Loucy (cell line): Measurements from ENCODE around the gene HSD11B2.

Experiments used
- H2AFZ ChIP-seq: fragments of 200-600 bp; sonication (generic); 2 replicates; pipeline ENCODE4 v1.6.0; 2016; ENCODE audit warnings: antibody characterized with exemption, mild to moderate bottlenecking, low read length, moderate library complexity
- H3F3A ChIP-seq: fragments of 200-600 bp; 2 replicates; pipeline ENCODE4 v1.6.0; 2016; ENCODE audit warnings: antibody characterized with exemption, low read depth, mild to moderate bottlenecking
- H3K27me3 ChIP-seq: fragments of 200-600 bp; sonication (generic); 2 replicates; pipeline ENCODE4 v1.6.1; 2014; ENCODE audit warnings: low read length, mild to moderate bottlenecking; ENCODE audit not compliant: insufficient read depth, poor library complexity, severe bottlenecking
- H3K36me3 ChIP-seq: fragments of 200-600 bp; sonication (generic); 2 replicates; pipeline ENCODE4 v1.6.1; 2016; ENCODE audit warnings: low read length; ENCODE audit not compliant: insufficient read depth
- H3K4me1 ChIP-seq: fragments of 200-600 bp; sonication (generic); 2 replicates; pipeline ENCODE4 v1.5.1; 2014; ENCODE audit warnings: low read length, mild to moderate bottlenecking; ENCODE audit not compliant: insufficient read depth, poor library complexity, severe bottlenecking
- H3K4me2 ChIP-seq: fragments of 200-600 bp; sonication (generic); 2 replicates; pipeline ENCODE4 v1.6.0; 2014; ENCODE audit warnings: antibody characterized with exemption, low read length, low read depth, mild to moderate bottlenecking; ENCODE audit not compliant: poor library complexity, severe bottlenecking
- H3K4me3 ChIP-seq: fragments of 200-600 bp; sonication (generic); 2 replicates; pipeline ENCODE4 v1.5.1; 2014; ENCODE audit warnings: low read length, mild to moderate bottlenecking, mixed read lengths; ENCODE audit not compliant: poor library complexity, severe bottlenecking
- H3K79me2 ChIP-seq: fragments of 200-600 bp; sonication (generic); 2 replicates; pipeline ENCODE4 v1.6.1; 2014; ENCODE audit warnings: low read length; ENCODE audit not compliant: insufficient read depth
- H3K9ac ChIP-seq: fragments of 200-600 bp; sonication (generic); 2 replicates; pipeline ENCODE4 v1.6.0; 2014; ENCODE audit warnings: mild to moderate bottlenecking, low read depth, low read length, moderate library complexity; ENCODE audit not compliant: poor library complexity, severe bottlenecking
- H3K9me2 ChIP-seq: fragments of 200-600 bp; sonication (generic); replicated peaks from 2 replicates; pipeline ENCODE4 v1.6.1; 2016; ENCODE audit warnings: low read depth, low read length, mixed read lengths
- H3K9me3 ChIP-seq: fragments of 200-600 bp; sonication (generic); 2 replicates; pipeline ENCODE4 v1.6.1; 2014; ENCODE audit warnings: mild to moderate bottlenecking, antibody characterized with exemption, low read length, low read depth; ENCODE audit not compliant: insufficient read depth
- H4K20me1 ChIP-seq: fragments of 200-600 bp; sonication (generic); 2 replicates; pipeline ENCODE4 v1.6.0; 2014; ENCODE audit warnings: antibody characterized with exemption, low read length, mild to moderate bottlenecking; ENCODE audit not compliant: insufficient read depth, poor library complexity, severe bottlenecking
- EZH2phosphoT487 ChIP-seq: fragments of 200-600 bp; IDR thresholded peaks from 2 replicates; pipeline ENCODE4 v1.6.1; 2018; ENCODE audit warnings: antibody characterized with exemption, mild to moderate bottlenecking, moderate library complexity, borderline replicate concordance
- TF ChIP-seq, protein P1 (sequence below): fragments of 200-600 bp; sonication (generic); conservative IDR thresholded peaks from 2 replicates; pipeline ENCODE4 v1.5.1; 2014; ENCODE audit warnings: mild to moderate bottlenecking, antibody characterized with exemption, low read length

Gene HSD11B2

GRCh38 chr16:67386861-67387455, 44.0 kb upstream of the HSD11B2 start:
- Histone ChIP-seq H3K4me2 (no peak overlapping the region), H3K9ac (no peak overlapping the region), H3K27me3 (no peaks in the 10 kb centered on the region), H3K36me3 (no peaks in the 10 kb centered on the region), H3K79me2 (no peaks in the 10 kb centered on the region), H3K9me3 (no peaks in the 10 kb centered on the region), H3K4me3 (no peak overlapping the region), H3F3A (no peaks in the 10 kb centered on the region), H3K4me1 (no peaks in the 10 kb centered on the region), H3K9me2 (no peaks in the 10 kb centered on the region), H4K20me1 (no peaks in the 10 kb centered on the region), H2AFZ (no peak overlapping the region)
- no peak for TF ChIP-seq EZH2phosphoT487
- TF ChIP-seq, protein P1, sequence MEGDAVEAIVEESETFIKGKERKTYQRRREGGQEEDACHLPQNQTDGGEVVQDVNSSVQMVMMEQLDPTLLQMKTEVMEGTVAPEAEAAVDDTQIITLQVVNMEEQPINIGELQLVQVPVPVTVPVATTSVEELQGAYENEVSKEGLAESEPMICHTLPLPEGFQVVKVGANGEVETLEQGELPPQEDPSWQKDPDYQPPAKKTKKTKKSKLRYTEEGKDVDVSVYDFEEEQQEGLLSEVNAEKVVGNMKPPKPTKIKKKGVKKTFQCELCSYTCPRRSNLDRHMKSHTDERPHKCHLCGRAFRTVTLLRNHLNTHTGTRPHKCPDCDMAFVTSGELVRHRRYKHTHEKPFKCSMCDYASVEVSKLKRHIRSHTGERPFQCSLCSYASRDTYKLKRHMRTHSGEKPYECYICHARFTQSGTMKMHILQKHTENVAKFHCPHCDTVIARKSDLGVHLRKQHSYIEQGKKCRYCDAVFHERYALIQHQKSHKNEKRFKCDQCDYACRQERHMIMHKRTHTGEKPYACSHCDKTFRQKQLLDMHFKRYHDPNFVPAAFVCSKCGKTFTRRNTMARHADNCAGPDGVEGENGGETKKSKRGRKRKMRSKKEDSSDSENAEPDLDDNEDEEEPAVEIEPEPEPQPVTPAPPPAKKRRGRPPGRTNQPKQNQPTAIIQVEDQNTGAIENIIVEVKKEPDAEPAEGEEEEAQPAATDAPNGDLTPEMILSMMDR = no peak

DNA sequence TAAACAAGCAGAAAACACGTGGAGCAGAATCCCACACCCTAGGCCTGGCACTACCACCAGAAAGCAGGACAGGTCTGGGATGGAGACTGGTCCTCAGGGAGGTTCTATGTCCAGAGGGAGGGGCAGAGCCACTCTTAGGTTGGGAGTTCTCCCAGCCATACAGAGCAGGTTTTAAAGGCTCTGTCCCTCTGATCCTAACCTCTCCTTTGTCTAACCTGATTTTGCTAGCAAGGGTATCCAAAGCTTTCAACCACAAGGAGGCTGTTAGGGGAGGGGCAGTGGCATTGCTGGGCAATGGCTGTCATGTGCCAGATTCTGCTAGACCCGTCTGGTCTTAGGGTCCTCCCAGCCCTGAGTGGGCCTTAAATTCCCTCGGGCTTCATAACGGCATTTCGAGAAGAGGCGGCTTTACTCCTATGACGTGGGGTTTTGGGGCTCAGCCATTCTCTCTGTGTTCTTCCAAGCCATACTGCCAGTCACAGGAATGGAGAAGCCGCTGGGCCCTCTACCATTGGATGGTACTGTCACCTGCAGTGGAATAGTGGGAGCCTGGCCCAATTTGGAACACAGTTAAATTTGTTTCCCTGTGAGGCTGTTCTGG, 43.3 kb upstream of the HSD11B2 start:
- Histone ChIP-seq H3K4me1 (no peaks in the 10 kb centered on the region), H3K9me3 (no peaks in the 10 kb centered on the region), H3K36me3 (no peaks in the 10 kb centered on the region), H3F3A (no peaks in the 10 kb centered on the region), H4K20me1 (no peaks in the 10 kb centered on the region), H3K9ac (no peak overlapping the region), H2AFZ (no peak overlapping the region), H3K79me2 (no peaks in the 10 kb centered on the region), H3K27me3 (no peaks in the 10 kb centered on the region), H3K4me3 (no peak overlapping the region), H3K4me2 (no peak overlapping the region), H3K9me2 (no peaks in the 10 kb centered on the region)
- TF ChIP-seq, protein P1 = no peak
- no peak for TF ChIP-seq EZH2phosphoT487

- H3K79me2 ChIP-seq = no peaks in the 10 kb centered on the region
- no peaks in the 10 kb centered on the region for H3K9me3 ChIP-seq
- H3K4me3 ChIP-seq = no peak overlapping the region
- no peak overlapping the region for H3K4me2 ChIP-seq
- no peak overlapping the region for H2AFZ ChIP-seq
- no peak overlapping the region for H3K9ac ChIP-seq
- no peaks in the 10 kb centered on the region for H4K20me1 ChIP-seq
- no peaks in the 10 kb centered on the region for H3K9me2 ChIP-seq
- no peaks in the 10 kb centered on the region for H3K36me3 ChIP-seq
- no peaks in the 10 kb centered on the region for H3K27me3 ChIP-seq
- no peak for TF ChIP-seq EZH2phosphoT487
- TF ChIP-seq, protein P1 = no peak
- H3K4me1 ChIP-seq = no peaks in the 10 kb centered on the region
- H3F3A ChIP-seq = no peaks in the 10 kb centered on the region
Observed at GRCh38 chr16:67388191-67388590, 42.7 kb upstream of the HSD11B2 start.
